ENCODE measurements around the gene NRIP3.

DNA sequence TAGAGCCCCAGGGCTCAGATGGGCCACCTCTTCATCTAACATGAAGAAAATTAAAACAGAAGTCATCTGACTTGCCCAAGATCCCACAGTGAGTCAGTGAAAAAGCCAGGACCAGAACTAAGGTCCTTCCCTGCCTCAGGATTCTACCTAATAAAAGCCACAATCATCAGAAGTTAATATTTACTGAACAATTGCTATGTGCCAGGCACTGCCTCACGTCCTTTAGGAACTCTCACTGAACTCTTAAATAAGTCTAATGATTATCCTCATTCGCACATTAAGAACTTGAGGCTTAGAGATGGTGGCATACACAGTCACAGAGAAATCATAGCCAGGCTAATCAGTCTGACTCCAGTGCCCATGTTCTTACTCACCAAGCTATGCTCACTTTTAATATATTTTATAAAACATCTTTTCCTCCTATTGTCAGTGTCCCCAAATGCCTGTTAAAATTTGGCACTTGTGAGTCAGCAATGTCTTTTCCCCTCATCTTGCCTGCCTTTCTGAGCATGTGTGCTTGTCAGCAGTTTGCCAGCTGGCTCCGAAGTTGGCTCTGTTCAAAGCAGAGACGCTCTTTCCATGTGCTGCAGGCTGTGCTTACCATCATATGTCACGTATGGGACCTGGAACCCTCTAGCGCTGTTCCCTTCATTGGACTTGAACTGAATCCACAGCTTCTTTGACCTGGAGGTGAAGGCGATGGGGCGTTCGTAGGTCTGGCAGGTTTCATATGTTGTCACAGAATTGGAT lies 21.5 kb upstream of the NRIP3 start:
- TF ChIP-seq CTCF (IDR thresholded peaks at IDR 0.05): no peak
- TF ChIP-seq POLR2A (IDR thresholded peaks at IDR 0.05): no peak

Measured in Peyer's patch (tissue), 4 donors.